ENCODE results near the gene SIPA1L2.

Gene SIPA1L2

GRCh38 chr1:232621050-232621449 lies 8.9 kb downstream of the SIPA1L2 start:
- peaks cover 28 to 40% of the 10 kb centered on the region in 2 experiments for H3K4me1 ChIP-seq (ENCODE audit: control insufficient read depth in 1 of 2, insufficient read depth in 1 of 2, low read depth in 1 of 2, low read length in 1 of 2)
- no peak for TF ChIP-seq CTCF (IDR thresholded peaks at IDR 0.05)
- H3K27ac ChIP-seq: peak overlapping the region; percentile 84
- no peaks in the 10 kb centered on the region for H3K36me3 ChIP-seq
- H3K4me3 ChIP-seq (ENCODE audit: low read depth in 1 of 2, low read length in 1 of 2): peak overlapping the region in 1 of 2 experiments; percentile 40
- no peaks in the 10 kb centered on the region for H3K27me3 ChIP-seq
- H3K9me3 ChIP-seq: no peaks in the 10 kb centered on the region

- H3K9me3 ChIP-seq: no peaks in the 10 kb centered on the region
- H3K4me1 ChIP-seq (ENCODE audit: control insufficient read depth in 1 of 2, insufficient read depth in 1 of 2, low read depth in 1 of 2, low read length in 1 of 2): peaks cover 28 to 40% of the 10 kb centered on the region in 2 experiments
- H3K36me3 ChIP-seq: no peaks in the 10 kb centered on the region
- TF ChIP-seq CTCF (IDR thresholded peaks at IDR 0.05): no peak
- H3K4me3 ChIP-seq (ENCODE audit: low read depth in 1 of 2, low read length in 1 of 2): peak overlapping the region; percentile 40 to 51
- H3K27ac ChIP-seq: peak overlapping the region; percentile 84
- H3K27me3 ChIP-seq: no peaks in the 10 kb centered on the region
These were observed 9.5 kb downstream of the SIPA1L2 start for GRCh38 chr1:232620356-232620969.

GRCh38 chr1:232617237-232617636 lies 12.7 kb downstream of the SIPA1L2 start:
- no peak for TF ChIP-seq CTCF (IDR thresholded peaks at IDR 0.05)
- Histone ChIP-seq H3K4me1 (ENCODE audit: control insufficient read depth in 1 of 2, insufficient read depth in 1 of 2, low read depth in 1 of 2, low read length in 1 of 2) (peaks cover 25 to 36% of the 10 kb centered on the region in 2 experiments), H3K9me3 (no peaks in the 10 kb centered on the region), H3K27me3 (no peaks in the 10 kb centered on the region), H3K36me3 (no peaks in the 10 kb centered on the region), H3K4me3 (ENCODE audit: low read depth in 1 of 2, low read length in 1 of 2) (no peak overlapping the region), H3K27ac (no peak overlapping the region)

GRCh38 chr1:232615306-232615800 lies 14.6 kb downstream of the SIPA1L2 start:
- TF ChIP-seq CTCF (IDR thresholded peaks at IDR 0.05): no peak
- H3K4me3 ChIP-seq (ENCODE audit: low read depth in 1 of 2, low read length in 1 of 2): no peak overlapping the region
- H3K4me1 ChIP-seq (ENCODE audit: control insufficient read depth in 1 of 2, insufficient read depth in 1 of 2, low read depth in 1 of 2, low read length in 1 of 2): peaks cover 30 to 34% of the 10 kb centered on the region in 2 experiments

GRCh38 chr1:232614811-232615210 lies 15.1 kb downstream of the SIPA1L2 start:
- Histone ChIP-seq H3K36me3 (no peaks in the 10 kb centered on the region), H3K4me3 (ENCODE audit: low read depth in 1 of 2, low read length in 1 of 2) (no peak overlapping the region)
- no peak for TF ChIP-seq CTCF (IDR thresholded peaks at IDR 0.05)

More at GRCh38 chr1:232615306-232615800, 14.6 kb downstream of the SIPA1L2 start:
- Histone ChIP-seq H3K27me3 (no peaks in the 10 kb centered on the region), H3K9me3 (no peaks in the 10 kb centered on the region), H3K27ac (no peak overlapping the region), H3K36me3 (no peaks in the 10 kb centered on the region)

More at GRCh38 chr1:232614811-232615210, 15.1 kb downstream of the SIPA1L2 start:
- H3K27ac ChIP-seq: no peak overlapping the region
- no peaks in the 10 kb centered on the region for H3K27me3 ChIP-seq
- peaks cover 30 to 33% of the 10 kb centered on the region in 2 experiments for H3K4me1 ChIP-seq (ENCODE audit: control insufficient read depth in 1 of 2, insufficient read depth in 1 of 2, low read depth in 1 of 2, low read length in 1 of 2)
- H3K9me3 ChIP-seq: no peaks in the 10 kb centered on the region
